ENCODE results near the gene MAP7D3. TPM values are rescaled to one million over a fixed set of nuclear protein-coding genes. Genes with fewer than 3 reads are reported as not detected.
A peak's percentile ranks its signal among the peaks of the same experiment; 100 is the strongest.

MAP7D3 gene
- total and polyA plus RNA-seq, 7 donors, result 0.92 to 21.0 (median 11.3) TPM

DNA sequence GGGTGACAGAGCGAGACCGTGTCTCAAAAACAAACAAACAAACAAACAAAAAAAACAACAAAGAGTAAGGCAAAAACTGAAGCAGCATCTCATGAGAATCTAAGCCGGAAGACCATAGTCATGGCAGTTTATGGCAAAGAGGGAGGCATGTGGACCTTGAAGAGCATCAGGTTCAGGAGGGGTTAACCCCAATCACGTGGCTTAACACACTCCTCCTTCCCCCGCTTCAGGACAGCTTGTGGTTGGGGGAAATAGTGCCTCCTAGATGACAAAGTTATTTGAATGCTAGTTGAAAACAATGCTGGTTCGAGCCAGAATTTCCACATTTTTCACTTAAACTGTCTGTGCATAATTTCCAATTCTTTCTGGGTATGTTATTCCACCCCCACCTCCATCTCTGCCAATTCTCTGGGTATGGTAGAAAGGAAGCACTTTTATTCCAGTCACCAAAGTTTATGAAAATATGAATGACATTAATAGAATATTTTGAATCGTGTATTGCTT lies 11.7 kb upstream of the MAP7D3 start:
- Histone ChIP-seq H3K27me3 (no peaks in the 10 kb centered on the region), H3K4me3 (no peak overlapping the region), H3K27ac (peak overlapping the region in 1 of 4 donors; percentile 23), H3K9me3 (no peaks in the 10 kb centered on the region), H3K4me1 (no peaks in the 10 kb centered on the region), H3K36me3 (no peaks in the 10 kb centered on the region)
- DNase-seq, result no peak
- WGBS, 2 donors, result 71% methylated on average over 7 of the region's 7 CpGs
- intact Hi-C loops (cut with DNase I), result loop anchor here (5.0 kb wide), 1 partner anchor 649 kb away; no protein-coding TSS in a partner anchor
- TF ChIP-seq, protein P1, sequence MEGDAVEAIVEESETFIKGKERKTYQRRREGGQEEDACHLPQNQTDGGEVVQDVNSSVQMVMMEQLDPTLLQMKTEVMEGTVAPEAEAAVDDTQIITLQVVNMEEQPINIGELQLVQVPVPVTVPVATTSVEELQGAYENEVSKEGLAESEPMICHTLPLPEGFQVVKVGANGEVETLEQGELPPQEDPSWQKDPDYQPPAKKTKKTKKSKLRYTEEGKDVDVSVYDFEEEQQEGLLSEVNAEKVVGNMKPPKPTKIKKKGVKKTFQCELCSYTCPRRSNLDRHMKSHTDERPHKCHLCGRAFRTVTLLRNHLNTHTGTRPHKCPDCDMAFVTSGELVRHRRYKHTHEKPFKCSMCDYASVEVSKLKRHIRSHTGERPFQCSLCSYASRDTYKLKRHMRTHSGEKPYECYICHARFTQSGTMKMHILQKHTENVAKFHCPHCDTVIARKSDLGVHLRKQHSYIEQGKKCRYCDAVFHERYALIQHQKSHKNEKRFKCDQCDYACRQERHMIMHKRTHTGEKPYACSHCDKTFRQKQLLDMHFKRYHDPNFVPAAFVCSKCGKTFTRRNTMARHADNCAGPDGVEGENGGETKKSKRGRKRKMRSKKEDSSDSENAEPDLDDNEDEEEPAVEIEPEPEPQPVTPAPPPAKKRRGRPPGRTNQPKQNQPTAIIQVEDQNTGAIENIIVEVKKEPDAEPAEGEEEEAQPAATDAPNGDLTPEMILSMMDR (IDR thresholded peaks at IDR 0.05), result no peak
- TF ChIP-seq EP300 (IDR thresholded peaks at IDR 0.05) (no peak), POLR2AphosphoS5 (IDR thresholded peaks at IDR 0.05) (no peak), POLR2A (IDR thresholded peaks at IDR 0.05) (no peak)

DNA sequence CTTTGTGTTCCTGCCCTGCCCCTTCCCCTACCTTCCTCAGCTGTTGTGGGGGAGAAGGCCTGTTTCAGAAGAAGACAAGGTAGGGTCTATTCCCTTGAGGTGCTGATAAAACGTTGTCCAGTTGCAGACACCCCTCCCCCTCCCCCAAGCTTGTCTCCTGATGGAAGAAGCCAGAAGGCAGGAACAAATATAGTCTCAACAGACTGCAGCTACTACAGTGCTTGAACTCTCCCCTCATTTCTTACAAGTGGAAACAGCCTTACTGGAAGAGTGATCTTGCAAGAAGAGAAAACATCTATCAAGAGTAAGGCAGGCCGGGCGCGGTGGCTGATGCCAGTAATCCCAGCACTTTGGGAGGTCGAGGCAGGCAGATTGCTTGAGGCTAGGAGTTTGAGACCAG lies 11.0 kb upstream of the MAP7D3 start:
- no peaks in the 10 kb centered on the region for H3K9me3 ChIP-seq
- no peak overlapping the region for H3K4me3 ChIP-seq
- no peaks in the 10 kb centered on the region for H3K27me3 ChIP-seq
- no peak for DNase-seq
- H3K4me1 ChIP-seq, result no peaks in the 10 kb centered on the region
- intact Hi-C loops (cut with DNase I), result loop anchor here (5.0 kb wide), 1 partner anchor 650 kb away; no protein-coding TSS in a partner anchor
- TF ChIP-seq POLR2AphosphoS5 (IDR thresholded peaks at IDR 0.05) (no peak), POLR2A (IDR thresholded peaks at IDR 0.05) (no peak), EP300 (IDR thresholded peaks at IDR 0.05) (no peak)
- TF ChIP-seq, protein P1 (IDR thresholded peaks at IDR 0.05), result no peak
- H3K27ac ChIP-seq, result peak overlapping the region in 1 of 4 donors; percentile 23
- 70 to 80% methylated on average over 5 of the region's 5 CpGs for WGBS, 2 donors
- no peaks in the 10 kb centered on the region for H3K36me3 ChIP-seq

DNA sequence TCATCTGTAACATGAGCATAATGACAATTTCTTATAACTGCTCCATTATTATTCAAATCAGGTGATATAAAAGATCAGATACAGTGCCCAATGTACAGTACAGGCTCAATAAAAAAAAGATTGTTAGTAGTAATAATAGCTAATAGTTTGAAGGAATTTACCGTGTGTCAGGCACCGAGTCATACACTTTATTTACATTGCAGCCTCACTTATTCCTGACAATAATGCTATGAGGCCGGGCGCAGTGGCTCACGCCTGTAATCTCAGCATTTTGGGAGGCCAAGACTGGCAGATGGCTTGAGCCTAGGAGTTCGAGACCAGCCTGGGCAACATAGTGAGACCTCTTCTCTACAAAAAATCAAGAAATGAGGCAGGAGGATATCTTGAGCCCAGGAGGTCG lies 10.1 kb upstream of the MAP7D3 start:
- Histone ChIP-seq H3K36me3 (no peaks in the 10 kb centered on the region), H3K27me3 (no peaks in the 10 kb centered on the region), H3K4me3 (no peak overlapping the region), H3K27ac (peak overlapping the region in 1 of 4 donors; percentile 23), H3K9me3 (no peaks in the 10 kb centered on the region), H3K4me1 (no peaks in the 10 kb centered on the region)
- no peak for DNase-seq
- TF ChIP-seq EP300 (IDR thresholded peaks at IDR 0.05), result no peak
- intact Hi-C loops (cut with DNase I), result loop anchor here (5.0 kb wide), 1 partner anchor 651 kb away; no protein-coding TSS in a partner anchor
- 81 to 88% methylated on average over 7 of the region's 7 CpGs for WGBS, 2 donors

DNA sequence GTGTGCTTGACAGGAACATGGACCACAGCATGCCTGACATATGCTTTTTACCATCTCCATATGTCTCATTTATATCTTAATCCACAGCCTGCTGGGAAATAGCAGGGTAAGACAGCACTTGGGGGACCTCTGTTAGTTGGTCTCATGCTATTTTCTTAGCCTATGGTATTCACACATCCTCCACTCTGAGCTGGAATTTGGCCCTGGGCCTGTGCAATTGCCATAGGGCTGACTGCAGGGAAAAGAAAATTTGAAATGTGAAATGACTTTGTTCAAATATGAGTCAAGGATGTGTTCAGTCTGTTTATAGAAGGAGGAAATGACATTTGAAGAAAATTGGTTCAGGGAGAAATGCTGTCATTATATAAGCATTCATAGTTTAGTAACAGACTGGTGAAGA lies 9.6 kb upstream of the MAP7D3 start:
- Histone ChIP-seq H3K9me3 (no peaks in the 10 kb centered on the region), H3K27me3 (no peaks in the 10 kb centered on the region), H3K27ac (peak overlapping the region in 1 of 4 donors; percentile 14), H3K36me3 (no peaks in the 10 kb centered on the region), H3K4me3 (no peak overlapping the region), H3K4me1 (no peaks in the 10 kb centered on the region)
- TF ChIP-seq EP300 (IDR thresholded peaks at IDR 0.05), result no peak
- no peak for TF ChIP-seq POLR2A (IDR thresholded peaks at IDR 0.05)
- TF ChIP-seq, protein P1 (IDR thresholded peaks at IDR 0.05), result no peak
- no peak for TF ChIP-seq POLR2AphosphoS5 (IDR thresholded peaks at IDR 0.05)
- intact Hi-C loops (cut with DNase I), result loop anchor here (5.0 kb wide), 1 partner anchor 652 kb away; no protein-coding TSS in a partner anchor
- DNase-seq, result no peak

DNA sequence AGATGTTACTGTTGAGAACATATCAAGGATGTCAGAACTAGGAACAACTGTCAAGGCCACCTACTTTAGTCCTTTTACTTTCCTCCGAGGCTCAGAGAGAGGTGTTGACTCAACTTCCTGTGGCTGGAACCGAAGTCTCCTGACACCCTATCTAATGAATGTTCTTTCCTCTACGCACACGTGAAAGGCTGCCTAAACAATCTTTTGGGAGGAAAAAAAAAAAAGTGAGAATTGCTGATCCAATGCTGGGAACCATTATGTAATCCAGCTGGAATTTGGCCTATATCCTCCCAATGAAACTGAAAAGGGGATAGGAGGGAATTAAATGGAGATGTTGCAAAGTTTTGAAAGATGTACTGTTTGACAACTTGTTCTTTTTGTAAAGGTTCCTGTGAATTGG lies 8.3 kb upstream of the MAP7D3 start:
- intact Hi-C loops (cut with DNase I), result loop anchor here (10.0 kb wide), 1 partner anchor 235 kb away; the partner anchor contains the start of gene HTATSF1
- H3K9me3 ChIP-seq, result no peaks in the 10 kb centered on the region
- TF ChIP-seq EP300 (IDR thresholded peaks at IDR 0.05), result no peak
- peak in 1 of 4 donors; percentile 51 for TF ChIP-seq POLR2AphosphoS5 (IDR thresholded peaks at IDR 0.05)
- H3K4me3 ChIP-seq, result no peak overlapping the region
- H3K27me3 ChIP-seq, result no peaks in the 10 kb centered on the region
- H3K4me1 ChIP-seq, result no peaks in the 10 kb centered on the region
- no peaks in the 10 kb centered on the region for H3K36me3 ChIP-seq
- no peak for DNase-seq
- 38 to 69% methylated on average over 4 of the region's 4 CpGs for WGBS, 2 donors
- H3K27ac ChIP-seq, result peak overlapping the region in 3 of 4 donors; percentile 23 to 64 (median 53)

DNA sequence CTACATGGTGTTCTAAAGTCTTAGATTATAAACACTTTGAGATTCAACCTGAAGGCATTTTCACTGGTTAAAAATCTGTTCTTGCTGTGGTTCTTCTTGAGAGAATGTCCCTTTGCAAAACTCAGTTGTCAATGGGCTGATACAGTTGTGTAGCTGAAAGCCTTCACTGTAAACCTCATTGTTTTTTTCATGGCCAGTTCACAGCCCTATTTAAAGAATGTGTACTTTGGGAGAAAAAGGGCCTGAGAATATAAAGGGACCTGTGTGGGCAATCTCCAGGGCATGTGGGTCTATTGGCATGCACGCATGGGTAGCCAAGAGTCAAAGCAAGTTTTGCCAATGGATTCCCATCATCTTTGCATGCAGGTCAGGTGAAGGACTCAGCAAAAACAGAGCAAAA lies 7.8 kb upstream of the MAP7D3 start:
- intact Hi-C loops (cut with DNase I), result loop anchor here (10.0 kb wide), 1 partner anchor 236 kb away; the partner anchor contains the start of gene HTATSF1
- no peaks in the 10 kb centered on the region for H3K4me1 ChIP-seq
- WGBS, 2 donors, result 96% methylated on average over 1 of the region's 1 CpG
- H3K27me3 ChIP-seq, result no peaks in the 10 kb centered on the region
- no peaks in the 10 kb centered on the region for H3K9me3 ChIP-seq
- no peaks in the 10 kb centered on the region for H3K36me3 ChIP-seq
- peak overlapping the region in 1 of 4 donors; percentile 64 for H3K27ac ChIP-seq
- no peak overlapping the region for H3K4me3 ChIP-seq
- no peak for DNase-seq
- TF ChIP-seq POLR2A (IDR thresholded peaks at IDR 0.05) (no peak), POLR2AphosphoS5 (IDR thresholded peaks at IDR 0.05) (no peak), EP300 (IDR thresholded peaks at IDR 0.05) (no peak)
- TF ChIP-seq, protein P1 (IDR thresholded peaks at IDR 0.05), result no peak

All from sigmoid colon (tissue), 7 donors.